Suprapubic skin (tissue), 4 donors: ENCODE results near the gene SPINK13.

Experiments used
- CTCF ChIP-seq, 2 donors: fragments of 200-600 bp in 1 of 2; fragments of 450-650 bp in 1 of 2; sonication (generic) in 1 of 2; IDR thresholded peaks; one replicate each; pipeline ENCODE4 v1.5.1; 2016 to 2019; ENCODE audit warnings: antibody characterized with exemption in 2 of 2, mild to moderate bottlenecking in 1 of 2, moderate library complexity in 1 of 2
- EP300 ChIP-seq: sonication (generic); formaldehyde crosslinking; IDR thresholded peaks from one replicate; pipeline ENCODE4 v1.6.1; 2017; ENCODE audit warnings: antibody characterized with exemption
- POLR2A ChIP-seq, 2 donors: fragments of 450-650 bp; IDR thresholded peaks; one replicate each; pipeline ENCODE4 v1.6.1; 2017; ENCODE audit warnings: antibody characterized with exemption in 2 of 2, mild to moderate bottlenecking in 2 of 2, moderate library complexity in 2 of 2
- POLR2AphosphoS5 ChIP-seq, 3 donors: sonication (generic); formaldehyde crosslinking; IDR thresholded peaks; one replicate each; pipeline ENCODE4 v1.6.1; 2017; ENCODE audit warnings: antibody characterized with exemption in 3 of 3

GRCh38 chr5:148306446-148306845, 37.9 kb downstream of the SPINK13 start:
- TF ChIP-seq CTCF (IDR thresholded peaks at IDR 0.05) (no peak), EP300 (no peak), POLR2A (IDR thresholded peaks at IDR 0.05) (no peak), POLR2AphosphoS5 (IDR thresholded peaks at IDR 0.05) (no peak)
